ENCODE data around the gene MOB3A. TPM values are rescaled to one million over a fixed set of nuclear protein-coding genes. Genes with fewer than 3 reads are reported as not detected.

The MOB3A gene
- total and polyA plus RNA-seq, 2 experiments from 2014 or later: 2.9 to 5.9 TPM

DNA sequence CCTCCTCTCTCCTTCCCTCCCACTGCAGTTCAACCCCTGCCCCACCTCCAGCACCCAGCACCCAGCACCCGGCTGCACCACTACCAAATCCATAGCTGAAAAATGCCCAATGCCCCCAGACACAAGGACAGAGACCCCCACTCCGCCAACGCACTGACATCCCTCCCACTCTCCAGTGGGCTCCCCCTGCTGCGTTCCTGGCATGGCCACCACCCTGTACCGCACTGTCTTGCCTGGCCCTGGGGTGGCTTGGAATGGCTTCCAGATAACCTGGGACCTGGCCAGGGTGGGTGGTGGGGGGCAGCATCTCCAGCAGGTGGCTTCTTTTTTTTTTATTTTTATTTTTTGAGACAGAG, 39.3 kb downstream of the MOB3A start (continued):
- TF ChIP-seq, protein P1, sequence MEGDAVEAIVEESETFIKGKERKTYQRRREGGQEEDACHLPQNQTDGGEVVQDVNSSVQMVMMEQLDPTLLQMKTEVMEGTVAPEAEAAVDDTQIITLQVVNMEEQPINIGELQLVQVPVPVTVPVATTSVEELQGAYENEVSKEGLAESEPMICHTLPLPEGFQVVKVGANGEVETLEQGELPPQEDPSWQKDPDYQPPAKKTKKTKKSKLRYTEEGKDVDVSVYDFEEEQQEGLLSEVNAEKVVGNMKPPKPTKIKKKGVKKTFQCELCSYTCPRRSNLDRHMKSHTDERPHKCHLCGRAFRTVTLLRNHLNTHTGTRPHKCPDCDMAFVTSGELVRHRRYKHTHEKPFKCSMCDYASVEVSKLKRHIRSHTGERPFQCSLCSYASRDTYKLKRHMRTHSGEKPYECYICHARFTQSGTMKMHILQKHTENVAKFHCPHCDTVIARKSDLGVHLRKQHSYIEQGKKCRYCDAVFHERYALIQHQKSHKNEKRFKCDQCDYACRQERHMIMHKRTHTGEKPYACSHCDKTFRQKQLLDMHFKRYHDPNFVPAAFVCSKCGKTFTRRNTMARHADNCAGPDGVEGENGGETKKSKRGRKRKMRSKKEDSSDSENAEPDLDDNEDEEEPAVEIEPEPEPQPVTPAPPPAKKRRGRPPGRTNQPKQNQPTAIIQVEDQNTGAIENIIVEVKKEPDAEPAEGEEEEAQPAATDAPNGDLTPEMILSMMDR (conservative IDR thresholded peaks at IDR 0.05; ENCODE audit: low read depth in 2 of 2): no peak
- TF ChIP-seq EZH2phosphoT487 (IDR thresholded peaks at IDR 0.05; ENCODE audit: unreplicated experiment) (no peak), POLR2AphosphoS5 (IDR thresholded peaks at IDR 0.05; ENCODE audit: low read depth) (no peak), NANOG (IDR thresholded peaks at IDR 0.05; ENCODE audit: borderline replicate concordance) (no peak)

- H3K36me3 ChIP-seq (ENCODE audit: insufficient read depth): no peaks in the 10 kb centered on the region
- DNase-seq (ENCODE audit: low spot score): peak; percentile 50
- H3K79me2 ChIP-seq (replicated peaks; ENCODE audit: insufficient read depth): no peaks in the 10 kb centered on the region
- peaks cover 9% of the 10 kb centered on the region for H3K27me3 Mint-ChIP-seq (ENCODE audit: insufficient read depth, low read depth, poor library complexity)
- H3F3A ChIP-seq (replicated peaks; ENCODE audit: low read depth): peaks cover 10% of the 10 kb centered on the region; the same call in 1 of the 2 replicates
- H3K4me2 ChIP-seq: peak overlapping the region; percentile 20; the same call in 1 of the 2 replicates
- H3K9me2 ChIP-seq (ENCODE audit: insufficient read depth): no peaks in the 10 kb centered on the region
- no peak overlapping the region for H3K27ac ChIP-seq (ENCODE audit: low read depth)
- H3K4me1 ChIP-seq (ENCODE audit: insufficient read depth): peaks cover 10% of the 10 kb centered on the region
- H3K36me3 Mint-ChIP-seq (ENCODE audit: low read depth): no peaks in the 10 kb centered on the region
- ATAC-seq: no peak
- no peaks in the 10 kb centered on the region for H4K20me1 ChIP-seq (replicated peaks; ENCODE audit: insufficient read depth)
- no peak overlapping the region for H2AFZ ChIP-seq
- H3K4me3 ChIP-seq: no peak overlapping the region
- H3K27me3 ChIP-seq (ENCODE audit: insufficient read depth): no peaks in the 10 kb centered on the region
- peak overlapping the region; percentile 27; the same call in 1 of the 3 replicates for H3K4me3 Mint-ChIP-seq
- peaks cover 18% of the 10 kb centered on the region for H3K4me1 Mint-ChIP-seq
- H3K27ac Mint-ChIP-seq: 0 out of 2 replicates have a peak overlapping the region, but pooled peaks have one; percentile 72
- no peaks in the 10 kb centered on the region for H3K9me3 Mint-ChIP-seq
- TF ChIP-seq JUNB (IDR thresholded peaks at IDR 0.05; ENCODE audit: unreplicated experiment) (no peak), NANOG (IDR thresholded peaks at IDR 0.05; ENCODE audit: borderline replicate concordance) (no peak), ZNF331 (CRISPR knock-in tag; IDR thresholded peaks at IDR 0.05; ENCODE audit: low read depth) (no peak), REST (IDR thresholded peaks at IDR 0.05; ENCODE audit: unreplicated experiment) (no peak), POLR2AphosphoS5 (IDR thresholded peaks at IDR 0.05; ENCODE audit: low read depth) (no peak), ETS1 (IDR thresholded peaks at IDR 0.05) (no peak), ZNF114 (CRISPR knock-in tag; IDR thresholded peaks at IDR 0.05) (no peak), CREB1 (CRISPR knock-in tag; IDR thresholded peaks at IDR 0.05; ENCODE audit: low read depth) (no peak)
- TF ChIP-seq, protein P2, sequence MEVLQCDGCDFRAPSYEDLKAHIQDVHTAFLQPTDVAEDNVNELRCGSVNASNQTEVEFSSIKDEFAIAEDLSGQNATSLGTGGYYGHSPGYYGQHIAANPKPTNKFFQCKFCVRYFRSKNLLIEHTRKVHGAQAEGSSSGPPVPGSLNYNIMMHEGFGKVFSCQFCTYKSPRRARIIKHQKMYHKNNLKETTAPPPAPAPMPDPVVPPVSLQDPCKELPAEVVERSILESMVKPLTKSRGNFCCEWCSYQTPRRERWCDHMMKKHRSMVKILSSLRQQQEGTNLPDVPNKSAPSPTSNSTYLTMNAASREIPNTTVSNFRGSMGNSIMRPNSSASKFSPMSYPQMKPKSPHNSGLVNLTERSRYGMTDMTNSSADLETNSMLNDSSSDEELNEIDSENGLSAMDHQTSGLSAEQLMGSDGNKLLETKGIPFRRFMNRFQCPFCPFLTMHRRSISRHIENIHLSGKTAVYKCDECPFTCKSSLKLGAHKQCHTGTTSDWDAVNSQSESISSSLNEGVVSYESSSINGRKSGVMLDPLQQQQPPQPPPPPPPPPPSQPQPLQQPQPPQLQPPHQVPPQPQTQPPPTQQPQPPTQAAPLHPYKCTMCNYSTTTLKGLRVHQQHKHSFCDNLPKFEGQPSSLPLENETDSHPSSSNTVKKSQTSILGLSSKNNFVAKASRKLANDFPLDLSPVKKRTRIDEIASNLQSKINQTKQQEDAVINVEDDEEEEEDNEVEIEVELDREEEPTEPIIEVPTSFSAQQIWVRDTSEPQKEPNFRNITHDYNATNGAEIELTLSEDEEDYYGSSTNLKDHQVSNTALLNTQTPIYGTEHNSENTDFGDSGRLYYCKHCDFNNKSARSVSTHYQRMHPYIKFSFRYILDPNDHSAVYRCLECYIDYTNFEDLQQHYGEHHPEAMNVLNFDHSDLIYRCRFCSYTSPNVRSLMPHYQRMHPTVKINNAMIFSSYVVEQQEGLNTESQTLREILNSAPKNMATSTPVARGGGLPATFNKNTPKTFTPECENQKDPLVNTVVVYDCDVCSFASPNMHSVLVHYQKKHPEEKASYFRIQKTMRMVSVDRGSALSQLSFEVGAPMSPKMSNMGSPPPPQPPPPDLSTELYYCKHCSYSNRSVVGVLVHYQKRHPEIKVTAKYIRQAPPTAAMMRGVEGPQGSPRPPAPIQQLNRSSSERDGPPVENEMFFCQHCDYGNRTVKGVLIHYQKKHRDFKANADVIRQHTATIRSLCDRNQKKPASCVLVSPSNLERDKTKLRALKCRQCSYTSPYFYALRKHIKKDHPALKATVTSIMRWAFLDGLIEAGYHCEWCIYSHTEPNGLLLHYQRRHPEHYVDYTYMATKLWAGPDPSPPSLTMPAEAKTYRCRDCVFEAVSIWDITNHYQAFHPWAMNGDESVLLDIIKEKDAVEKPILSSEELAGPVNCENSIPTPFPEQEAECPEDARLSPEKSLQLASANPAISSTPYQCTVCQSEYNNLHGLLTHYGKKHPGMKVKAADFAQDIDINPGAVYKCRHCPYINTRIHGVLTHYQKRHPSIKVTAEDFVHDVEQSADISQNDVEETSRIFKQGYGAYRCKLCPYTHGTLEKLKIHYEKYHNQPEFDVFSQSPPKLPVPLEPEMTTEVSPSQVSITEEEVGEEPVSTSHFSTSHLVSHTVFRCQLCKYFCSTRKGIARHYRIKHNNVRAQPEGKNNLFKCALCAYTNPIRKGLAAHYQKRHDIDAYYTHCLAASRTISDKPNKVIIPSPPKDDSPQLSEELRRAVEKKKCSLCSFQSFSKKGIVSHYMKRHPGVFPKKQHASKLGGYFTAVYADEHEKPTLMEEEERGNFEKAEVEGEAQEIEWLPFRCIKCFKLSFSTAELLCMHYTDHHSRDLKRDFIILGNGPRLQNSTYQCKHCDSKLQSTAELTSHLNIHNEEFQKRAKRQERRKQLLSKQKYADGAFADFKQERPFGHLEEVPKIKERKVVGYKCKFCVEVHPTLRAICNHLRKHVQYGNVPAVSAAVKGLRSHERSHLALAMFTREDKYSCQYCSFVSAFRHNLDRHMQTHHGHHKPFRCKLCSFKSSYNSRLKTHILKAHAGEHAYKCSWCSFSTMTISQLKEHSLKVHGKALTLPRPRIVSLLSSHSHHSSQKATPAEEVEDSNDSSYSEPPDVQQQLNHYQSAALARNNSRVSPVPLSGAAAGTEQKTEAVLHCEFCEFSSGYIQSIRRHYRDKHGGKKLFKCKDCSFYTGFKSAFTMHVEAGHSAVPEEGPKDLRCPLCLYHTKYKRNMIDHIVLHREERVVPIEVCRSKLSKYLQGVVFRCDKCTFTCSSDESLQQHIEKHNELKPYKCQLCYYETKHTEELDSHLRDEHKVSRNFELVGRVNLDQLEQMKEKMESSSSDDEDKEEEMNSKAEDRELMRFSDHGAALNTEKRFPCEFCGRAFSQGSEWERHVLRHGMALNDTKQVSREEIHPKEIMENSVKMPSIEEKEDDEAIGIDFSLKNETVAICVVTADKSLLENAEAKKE (CRISPR knock-in tag; IDR thresholded peaks at IDR 0.05): no peak
These were observed 39.9 kb downstream of the MOB3A start for GRCh38 chr19:2055931-2056836.
